ENCODE data around the gene ACP4. TPM values are rescaled to one million over a fixed set of nuclear protein-coding genes. Genes with fewer than 3 reads are reported as not detected.

The ACP4 gene
- total RNA-seq, 1 donor: not detected

- TF ChIP-seq, protein P1, sequence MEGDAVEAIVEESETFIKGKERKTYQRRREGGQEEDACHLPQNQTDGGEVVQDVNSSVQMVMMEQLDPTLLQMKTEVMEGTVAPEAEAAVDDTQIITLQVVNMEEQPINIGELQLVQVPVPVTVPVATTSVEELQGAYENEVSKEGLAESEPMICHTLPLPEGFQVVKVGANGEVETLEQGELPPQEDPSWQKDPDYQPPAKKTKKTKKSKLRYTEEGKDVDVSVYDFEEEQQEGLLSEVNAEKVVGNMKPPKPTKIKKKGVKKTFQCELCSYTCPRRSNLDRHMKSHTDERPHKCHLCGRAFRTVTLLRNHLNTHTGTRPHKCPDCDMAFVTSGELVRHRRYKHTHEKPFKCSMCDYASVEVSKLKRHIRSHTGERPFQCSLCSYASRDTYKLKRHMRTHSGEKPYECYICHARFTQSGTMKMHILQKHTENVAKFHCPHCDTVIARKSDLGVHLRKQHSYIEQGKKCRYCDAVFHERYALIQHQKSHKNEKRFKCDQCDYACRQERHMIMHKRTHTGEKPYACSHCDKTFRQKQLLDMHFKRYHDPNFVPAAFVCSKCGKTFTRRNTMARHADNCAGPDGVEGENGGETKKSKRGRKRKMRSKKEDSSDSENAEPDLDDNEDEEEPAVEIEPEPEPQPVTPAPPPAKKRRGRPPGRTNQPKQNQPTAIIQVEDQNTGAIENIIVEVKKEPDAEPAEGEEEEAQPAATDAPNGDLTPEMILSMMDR (IDR thresholded peaks at IDR 0.05; ENCODE audit: insufficient read depth, low read length): no peak
Observed at GRCh38 chr19:50817941-50818858, 28.0 kb downstream of the ACP4 start.

GRCh38 chr19:50818859-50819472, 28.8 kb downstream of the ACP4 start:
- H3K4me3 ChIP-seq (ENCODE audit: low read depth, low read length): no peak overlapping the region
- DNase-seq (ENCODE audit: low read depth): no peak
- TF ChIP-seq, protein P1 (IDR thresholded peaks at IDR 0.05; ENCODE audit: insufficient read depth, low read length): no peak

More at GRCh38 chr19:50817941-50818858, 28.0 kb downstream of the ACP4 start:
- no peak for DNase-seq (ENCODE audit: low read depth)
- H3K4me3 ChIP-seq (ENCODE audit: low read depth, low read length): peak overlapping the region; percentile 45

DNA sequence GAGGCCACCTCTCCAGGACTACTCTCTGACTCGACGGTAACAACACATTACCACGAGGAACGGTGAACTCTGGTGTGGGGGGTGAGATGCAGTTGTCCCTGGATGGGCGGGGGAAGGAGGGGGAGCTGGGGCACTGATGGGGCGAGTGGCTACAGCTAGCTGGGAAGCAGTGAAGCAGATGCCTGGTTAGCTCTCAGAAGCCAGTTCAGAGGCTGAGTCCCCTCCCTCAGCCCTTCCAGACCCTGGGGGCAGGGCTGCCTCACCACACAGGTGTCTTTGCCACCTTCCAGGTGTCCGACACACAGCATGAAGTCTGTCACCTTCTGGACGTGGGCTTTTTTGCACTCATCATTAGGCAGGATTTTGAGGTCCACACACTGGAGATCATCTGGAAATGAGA, 29.4 kb downstream of the ACP4 start:
- DNase-seq (ENCODE audit: low read depth): no peak
- H3K4me3 ChIP-seq (ENCODE audit: low read depth, low read length): no peak overlapping the region
- TF ChIP-seq, protein P1 (IDR thresholded peaks at IDR 0.05; ENCODE audit: insufficient read depth, low read length): no peak

GRCh38 chr19:50820086-50820485, 29.9 kb downstream of the ACP4 start:
- DNase-seq (ENCODE audit: low read depth): no peak
- TF ChIP-seq, protein P1 (IDR thresholded peaks at IDR 0.05; ENCODE audit: insufficient read depth, low read length): no peak
- H3K4me3 ChIP-seq (ENCODE audit: low read depth, low read length): no peak overlapping the region

- no peak overlapping the region for H3K4me3 ChIP-seq (ENCODE audit: low read depth, low read length)
- DNase-seq (ENCODE audit: low read depth): no peak
- TF ChIP-seq, protein P1 (IDR thresholded peaks at IDR 0.05; ENCODE audit: insufficient read depth, low read length): no peak
Observed at GRCh38 chr19:50820549-50821247, 30.5 kb downstream of the ACP4 start.

GRCh38 chr19:50821248-50821612, 31.0 kb downstream of the ACP4 start:
- TF ChIP-seq, protein P1 (IDR thresholded peaks at IDR 0.05; ENCODE audit: insufficient read depth, low read length): no peak
- H3K4me3 ChIP-seq (ENCODE audit: low read depth, low read length): no peak overlapping the region
- no peak for DNase-seq (ENCODE audit: low read depth)

Measured in fibroblast of the aortic adventitia (primary cell).